Osteoblast (primary cell): Measurements from ENCODE around the gene TNFRSF14. TPM values are rescaled to one million over a fixed set of nuclear protein-coding genes. Genes with fewer than 3 reads are reported as not detected.
"Not testable (repeated sequence)": the region's sequence is repeated elsewhere in the genome, so short reads cannot be mapped to it uniquely, and the experiment has no call there.

Experiments
- DNase-seq: peaks from one replicate; pipeline ENCODE4 v3.0.0; 2011; ENCODE audit warnings: low spot score, mixed read lengths; ENCODE audit not compliant: insufficient read length; ENCODE audit errors: missing footprints
- H2AFZ ChIP-seq: 2 replicates; pipeline ENCODE4 v1.6.0; 2011; ENCODE audit warnings: mild to moderate bottlenecking, low read length
- H3K27ac ChIP-seq: 2 replicates; pipeline ENCODE4 v1.5.1; 2011; ENCODE audit warnings: mild to moderate bottlenecking, low read depth, low read length, moderate library complexity
- H3K27me3 ChIP-seq: 2 replicates; pipeline ENCODE4 v1.6.0; 2012; ENCODE audit warnings: mild to moderate bottlenecking, control low read depth, inconsistent platforms, low read length, moderate library complexity; ENCODE audit not compliant: insufficient read depth
- H3K36me3 ChIP-seq: 2 replicates; pipeline ENCODE4 v1.5.1; 2011; ENCODE audit warnings: mild to moderate bottlenecking, low read length, control low read depth, moderate library complexity; ENCODE audit not compliant: insufficient read depth
- H3K4me1 ChIP-seq: 2 replicates; pipeline ENCODE4 v1.5.1; 2011; ENCODE audit warnings: mild to moderate bottlenecking, low read length, control low read depth, moderate library complexity; ENCODE audit not compliant: insufficient read depth
- H3K4me2 ChIP-seq: 2 replicates; pipeline ENCODE4 v1.6.0; 2011; ENCODE audit warnings: mild to moderate bottlenecking, low read length; ENCODE audit not compliant: insufficient read depth
- H3K4me3 ChIP-seq: fragments of 200-600 bp; sonication (generic); 3 replicates; pipeline ENCODE4 v1.5.1; 2012; ENCODE audit warnings: mild to moderate bottlenecking, low read length, inconsistent platforms; ENCODE audit not compliant: insufficient read depth
- H3K79me2 ChIP-seq: 2 replicates; pipeline ENCODE4 v1.6.0; 2012; ENCODE audit warnings: mild to moderate bottlenecking, low read length, control low read depth, inconsistent platforms; ENCODE audit not compliant: insufficient read depth
- H3K9me3 ChIP-seq: 2 replicates; pipeline ENCODE4 v1.5.1; 2011; ENCODE audit warnings: low read depth, low read length, control low read depth
- H4K20me1 ChIP-seq: 2 replicates; pipeline ENCODE4 v1.6.0; 2012; ENCODE audit warnings: mild to moderate bottlenecking, low read length, control low read depth; ENCODE audit not compliant: insufficient read depth
- CTCF ChIP-seq: IDR thresholded peaks from 2 replicates; pipeline ENCODE4 v1.5.1; 2011; ENCODE audit warnings: mild to moderate bottlenecking, low read depth, low read length, moderate library complexity; ENCODE audit errors: extremely low read depth
- total RNA-seq: library from RNA; depleted of rRNA; stranded (reverse); fragments of >200 nt; gene quantifications from 2 replicates; pipeline ENCODE4 v1.2.3, GENCODE V29; 2012

Gene TNFRSF14
- total RNA-seq, 1 donor, result 36.6 TPM

- Histone ChIP-seq H3K27ac (no peak overlapping the region), H3K27me3 (no peaks in the 10 kb centered on the region)
These were observed 4.0 kb upstream of the TNFRSF14 start for GRCh38 chr1:2552189-2552588.

GRCh38 chr1:2553076-2553475, 3.1 kb upstream of the TNFRSF14 start:
- not testable (repeated sequence) for H4K20me1 ChIP-seq, H3K4me2 ChIP-seq, H3K79me2 ChIP-seq, H3K27me3 ChIP-seq, H2AFZ ChIP-seq, H3K27ac ChIP-seq, H3K36me3 ChIP-seq, H3K4me3 ChIP-seq, DNase-seq, H3K9me3 ChIP-seq
- H3K4me1 ChIP-seq, result peaks cover 16% of the 10 kb centered on the region

More at GRCh38 chr1:2552189-2552588, 4.0 kb upstream of the TNFRSF14 start:
- H3K4me1 ChIP-seq, result peaks cover 16% of the 10 kb centered on the region
- H3K9me3 ChIP-seq, result no peaks in the 10 kb centered on the region
- no peak for TF ChIP-seq CTCF
- H3K4me2 ChIP-seq, result no peak overlapping the region
- no peaks in the 10 kb centered on the region for H4K20me1 ChIP-seq
- no peaks in the 10 kb centered on the region for H3K36me3 ChIP-seq
- DNase-seq, result peak; percentile 50
- peaks cover 3% of the 10 kb centered on the region for H3K79me2 ChIP-seq
- no peak overlapping the region for H3K4me3 ChIP-seq
- H2AFZ ChIP-seq, result no peak overlapping the region

GRCh38 chr1:2553871-2554620, 2.1 kb upstream of the TNFRSF14 start:
- Histone ChIP-seq H3K9me3 (no peaks in the 10 kb centered on the region), H3K79me2 (peaks cover 3% of the 10 kb centered on the region), H2AFZ (no peak overlapping the region), H3K4me3 (no peak overlapping the region), H3K27ac (no peak overlapping the region), H3K36me3 (no peaks in the 10 kb centered on the region), H3K27me3 (no peaks in the 10 kb centered on the region), H3K4me2 (no peak overlapping the region), H4K20me1 (no peaks in the 10 kb centered on the region), H3K4me1 (peaks cover 7% of the 10 kb centered on the region)
- DNase-seq, result peak; percentile 62
- TF ChIP-seq CTCF, result no peak

GRCh38 chr1:2554621-2555387, 1.4 kb upstream of the TNFRSF14 start:
- Histone ChIP-seq H3K27me3 (no peaks in the 10 kb centered on the region), H3K79me2 (peaks cover 3% of the 10 kb centered on the region), H2AFZ (no peak overlapping the region), H3K4me3 (no peak overlapping the region), H3K4me2 (no peak overlapping the region), H3K4me1 (peaks cover 6% of the 10 kb centered on the region), H3K36me3 (no peaks in the 10 kb centered on the region), H3K9me3 (no peaks in the 10 kb centered on the region), H4K20me1 (no peaks in the 10 kb centered on the region), H3K27ac (no peak overlapping the region)
- peak; percentile 93 for DNase-seq
- TF ChIP-seq CTCF, result peak; percentile 44
